GM23338 (cell line): ENCODE data around the gene TBX3. TPM values are rescaled to one million over a fixed set of nuclear protein-coding genes. Genes with fewer than 3 reads are reported as not detected.
A peak's percentile ranks its signal among the peaks of the same experiment; 100 is the strongest.

Source experiments
- ATAC-seq: fragments of 200-7000 bp; cut with Tn5 transposase; 3 replicates; pipeline ENCODE4 v1.9.1; 2020
- DNase-seq: peaks from one replicate; pipeline ENCODE4 v3.0.0-alpha.2; 2015; ENCODE audit warnings: low spot score
- H2AFZ ChIP-seq: fragments of 200-600 bp; sonication (generic); 2 replicates; pipeline ENCODE4 v1.8.0; 2016; ENCODE audit warnings: antibody characterized with exemption, mild to moderate bottlenecking, moderate library complexity
- H3F3A ChIP-seq: fragments of 200-600 bp; sonication (generic); replicated peaks from 2 replicates; pipeline ENCODE4 v1.8.0; 2017; ENCODE audit warnings: antibody characterized with exemption, mixed run types, low read depth
- H3K27ac ChIP-seq: fragments of 200-600 bp; sonication (generic); 2 replicates; pipeline ENCODE4 v1.6.1; 2016; ENCODE audit warnings: low read depth
- H3K27me3 ChIP-seq: fragments of 200-600 bp; sonication (generic); 2 replicates; pipeline ENCODE4 v1.8.0; 2016; ENCODE audit warnings: mild to moderate bottlenecking, mixed run types, moderate library complexity; ENCODE audit not compliant: insufficient read depth
- H3K36me3 ChIP-seq: fragments of 200-600 bp; sonication (generic); 2 replicates; pipeline ENCODE4 v1.8.0; 2016; ENCODE audit warnings: mild to moderate bottlenecking; ENCODE audit not compliant: insufficient read depth
- H3K4me1 ChIP-seq: fragments of 200-600 bp; sonication (generic); 2 replicates; pipeline ENCODE4 v1.8.0; 2016; ENCODE audit warnings: mild to moderate bottlenecking, moderate library complexity; ENCODE audit not compliant: insufficient read depth
- H3K4me2 ChIP-seq: fragments of 200-600 bp; sonication (generic); 2 replicates; pipeline ENCODE4 v1.7.1; 2017; ENCODE audit warnings: mixed run types
- H3K4me3 ChIP-seq: fragments of 200-600 bp; sonication (generic); 2 replicates; pipeline ENCODE4 v1.6.1; 2016; ENCODE audit warnings: mixed run types
- H3K79me2 ChIP-seq: fragments of 200-600 bp; sonication (generic); replicated peaks from 2 replicates; pipeline ENCODE4 v1.8.0; 2017; ENCODE audit warnings: mild to moderate bottlenecking; ENCODE audit not compliant: insufficient read depth
- H3K9me2 ChIP-seq: fragments of 200-600 bp; sonication (generic); 2 replicates; pipeline ENCODE4 v1.8.0; 2017; ENCODE audit not compliant: insufficient read depth
- H4K20me1 ChIP-seq: fragments of 200-600 bp; sonication (generic); replicated peaks from 2 replicates; pipeline ENCODE4 v1.8.0; 2017; ENCODE audit warnings: mild to moderate bottlenecking; ENCODE audit not compliant: insufficient read depth
- H3K27ac Mint-ChIP-seq: 2 replicates; pipeline ENCODE4 v1.8.0; 2020; ENCODE audit warnings: inconsistent platforms, mild to moderate bottlenecking, moderate library complexity, mixed read lengths
- H3K27me3 Mint-ChIP-seq: 3 replicates; pipeline ENCODE4 v1.8.0; 2022; ENCODE audit warnings: low read depth, mild to moderate bottlenecking, moderate library complexity, mixed read lengths, inconsistent platforms; ENCODE audit not compliant: insufficient read depth, poor library complexity
- H3K36me3 Mint-ChIP-seq: 3 replicates; pipeline ENCODE4 v1.8.0; 2021; ENCODE audit warnings: low read depth, mild to moderate bottlenecking, inconsistent platforms, moderate library complexity, mixed read lengths
- H3K4me1 Mint-ChIP-seq: 3 replicates; pipeline ENCODE4 v1.8.0; 2020; ENCODE audit warnings: mild to moderate bottlenecking, inconsistent platforms, mixed read lengths
- H3K4me3 Mint-ChIP-seq: 3 replicates; pipeline ENCODE4 v1.8.0; 2021; ENCODE audit warnings: moderate library complexity, mild to moderate bottlenecking, inconsistent platforms, mixed read lengths
- H3K9me3 Mint-ChIP-seq: 3 replicates; pipeline ENCODE4 v1.8.0; 2020; ENCODE audit warnings: moderate library complexity, mild to moderate bottlenecking, inconsistent platforms, mixed read lengths
- CREB1 ChIP-seq: fragments of 250-450 bp; sonication (Bioruptor Pico); IDR thresholded peaks from 2 replicates; pipeline ENCODE4 v1.5.0; 2020; ENCODE audit warnings: low read depth, mild to moderate bottlenecking, moderate library complexity
- EZH2 ChIP-seq: fragments of 200-600 bp; sonication (generic); IDR thresholded peaks from one replicate; pipeline ENCODE4 v1.8.0; 2017; ENCODE audit warnings: antibody characterized with exemption, mild to moderate bottlenecking, low read depth; ENCODE audit not compliant: unreplicated experiment
- EZH2phosphoT487 ChIP-seq: fragments of 200-600 bp; sonication (generic); IDR thresholded peaks from one replicate; pipeline ENCODE4 v1.8.1; 2018; ENCODE audit warnings: antibody characterized with exemption; ENCODE audit not compliant: unreplicated experiment
- JUNB ChIP-seq: IDR thresholded peaks from one replicate; pipeline ENCODE4 v1.6.1; 2016; ENCODE audit warnings: antibody characterized with exemption; ENCODE audit not compliant: unreplicated experiment
- NANOG ChIP-seq: IDR thresholded peaks from 2 replicates; pipeline ENCODE4 v1.6.1; 2016; ENCODE audit warnings: antibody characterized with exemption, borderline replicate concordance
- STAT1 ChIP-seq: IDR thresholded peaks from one replicate; pipeline ENCODE4 v1.6.1; 2016; ENCODE audit warnings: antibody characterized with exemption; ENCODE audit not compliant: unreplicated experiment
- ZNF331 ChIP-seq: fragments of 250-450 bp; sonication (Bioruptor Pico); IDR thresholded peaks from 2 replicates; pipeline ENCODE4 v1.5.0; 2020; ENCODE audit warnings: low read depth, mild to moderate bottlenecking, moderate library complexity
- polyA plus RNA-seq: library from polyadenylated mRNA; unstranded; fragments of >200 nt; fragmentation: Nextera tagmentation; extraction: Ambion mirVana; gene quantifications from 2 replicates; pipeline ENCODE4 v1.2.1, GENCODE V29; 2016
- total RNA-seq: library from RNA; depleted of rRNA; stranded (reverse); fragments of >200 nt; shearing (Covaris generic); gene quantifications from 2 replicates; pipeline ENCODE4 v1.2.3, GENCODE V29; 2014
- TF ChIP-seq, protein P1 (sequence below): fragments of 250-450 bp; sonication (Bioruptor Pico); IDR thresholded peaks from 2 replicates; pipeline ENCODE4 v1.5.0; 2020; ENCODE audit warnings: mild to moderate bottlenecking, moderate library complexity
- TF ChIP-seq, protein P2 (sequence below), 2 experiments: fragments of 200-600 bp in 1 of 2; sonication (generic) in 1 of 2; conservative IDR thresholded peaks; 2 replicates each; pipeline versions ENCODE4 v1.5.1 to v1.6.1; 2016 to 2017; ENCODE audit warnings: antibody characterized with exemption in 2 of 2, low read depth in 2 of 2, mild to moderate bottlenecking in 2 of 2, moderate library complexity in 1 of 2

The TBX3 gene
- total and polyA plus RNA-seq, 2 experiments from 2014 or later: 0.18 to 0.24 TPM

DNA sequence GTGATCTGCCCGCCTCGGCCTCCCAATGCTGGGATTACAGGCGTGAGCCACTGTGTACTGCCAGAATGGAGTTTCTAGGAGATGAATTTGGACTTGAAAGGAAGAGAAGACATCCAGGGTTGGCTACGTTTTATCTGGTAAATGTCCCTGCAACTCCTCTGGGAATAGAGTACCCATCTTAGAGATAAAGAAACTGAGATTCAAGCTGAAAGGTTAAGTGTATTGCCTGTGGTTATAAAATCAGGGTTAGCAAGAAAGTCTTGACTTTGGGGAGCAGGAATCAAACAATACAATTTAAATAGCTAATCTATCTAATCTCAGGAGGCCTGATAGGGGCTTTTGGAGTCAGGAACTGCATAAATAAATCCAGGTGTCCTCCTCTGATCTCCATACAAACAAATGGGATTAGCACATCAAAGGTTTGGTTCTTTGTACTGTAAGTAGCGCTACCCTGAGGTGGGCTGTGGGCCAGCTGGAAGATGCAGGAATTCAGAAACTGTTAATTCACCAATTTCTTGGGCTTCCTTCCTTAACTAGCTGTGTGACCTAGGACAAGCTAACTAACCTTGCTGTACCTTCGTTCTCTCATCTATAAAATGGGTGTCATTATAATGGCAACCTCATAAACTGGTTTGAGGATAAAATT lies 45.1 kb downstream of the TBX3 start:
- Histone ChIP-seq H3K9me2 (no peaks in the 10 kb centered on the region), H3K36me3 (no peaks in the 10 kb centered on the region), H3K4me1 (peaks cover 38% of the 10 kb centered on the region), H3F3A (no peaks in the 10 kb centered on the region), H3K4me2 (peak overlapping the region; percentile 19), H3K4me3 (no peak overlapping the region), H3K79me2 (no peaks in the 10 kb centered on the region), H4K20me1 (no peaks in the 10 kb centered on the region), H2AFZ (no peak overlapping the region), H3K27me3 (peaks cover 6% of the 10 kb centered on the region), H3K27ac (no peak overlapping the region)
- DNase-seq (peak; percentile 94), ATAC-seq (peak; percentile 86)
- Mint-ChIP-seq H3K4me1 (peaks cover 32% of the 10 kb centered on the region), H3K27me3 (peaks cover 27% of the 10 kb centered on the region), H3K36me3 (no peaks in the 10 kb centered on the region), H3K27ac (peak overlapping the region; percentile 78; the same call in 1 of the 2 replicates), H3K4me3 (no peak overlapping the region), H3K9me3 (no peaks in the 10 kb centered on the region; the same call in 2 of the 3 replicates)
- TF ChIP-seq, protein P1, sequence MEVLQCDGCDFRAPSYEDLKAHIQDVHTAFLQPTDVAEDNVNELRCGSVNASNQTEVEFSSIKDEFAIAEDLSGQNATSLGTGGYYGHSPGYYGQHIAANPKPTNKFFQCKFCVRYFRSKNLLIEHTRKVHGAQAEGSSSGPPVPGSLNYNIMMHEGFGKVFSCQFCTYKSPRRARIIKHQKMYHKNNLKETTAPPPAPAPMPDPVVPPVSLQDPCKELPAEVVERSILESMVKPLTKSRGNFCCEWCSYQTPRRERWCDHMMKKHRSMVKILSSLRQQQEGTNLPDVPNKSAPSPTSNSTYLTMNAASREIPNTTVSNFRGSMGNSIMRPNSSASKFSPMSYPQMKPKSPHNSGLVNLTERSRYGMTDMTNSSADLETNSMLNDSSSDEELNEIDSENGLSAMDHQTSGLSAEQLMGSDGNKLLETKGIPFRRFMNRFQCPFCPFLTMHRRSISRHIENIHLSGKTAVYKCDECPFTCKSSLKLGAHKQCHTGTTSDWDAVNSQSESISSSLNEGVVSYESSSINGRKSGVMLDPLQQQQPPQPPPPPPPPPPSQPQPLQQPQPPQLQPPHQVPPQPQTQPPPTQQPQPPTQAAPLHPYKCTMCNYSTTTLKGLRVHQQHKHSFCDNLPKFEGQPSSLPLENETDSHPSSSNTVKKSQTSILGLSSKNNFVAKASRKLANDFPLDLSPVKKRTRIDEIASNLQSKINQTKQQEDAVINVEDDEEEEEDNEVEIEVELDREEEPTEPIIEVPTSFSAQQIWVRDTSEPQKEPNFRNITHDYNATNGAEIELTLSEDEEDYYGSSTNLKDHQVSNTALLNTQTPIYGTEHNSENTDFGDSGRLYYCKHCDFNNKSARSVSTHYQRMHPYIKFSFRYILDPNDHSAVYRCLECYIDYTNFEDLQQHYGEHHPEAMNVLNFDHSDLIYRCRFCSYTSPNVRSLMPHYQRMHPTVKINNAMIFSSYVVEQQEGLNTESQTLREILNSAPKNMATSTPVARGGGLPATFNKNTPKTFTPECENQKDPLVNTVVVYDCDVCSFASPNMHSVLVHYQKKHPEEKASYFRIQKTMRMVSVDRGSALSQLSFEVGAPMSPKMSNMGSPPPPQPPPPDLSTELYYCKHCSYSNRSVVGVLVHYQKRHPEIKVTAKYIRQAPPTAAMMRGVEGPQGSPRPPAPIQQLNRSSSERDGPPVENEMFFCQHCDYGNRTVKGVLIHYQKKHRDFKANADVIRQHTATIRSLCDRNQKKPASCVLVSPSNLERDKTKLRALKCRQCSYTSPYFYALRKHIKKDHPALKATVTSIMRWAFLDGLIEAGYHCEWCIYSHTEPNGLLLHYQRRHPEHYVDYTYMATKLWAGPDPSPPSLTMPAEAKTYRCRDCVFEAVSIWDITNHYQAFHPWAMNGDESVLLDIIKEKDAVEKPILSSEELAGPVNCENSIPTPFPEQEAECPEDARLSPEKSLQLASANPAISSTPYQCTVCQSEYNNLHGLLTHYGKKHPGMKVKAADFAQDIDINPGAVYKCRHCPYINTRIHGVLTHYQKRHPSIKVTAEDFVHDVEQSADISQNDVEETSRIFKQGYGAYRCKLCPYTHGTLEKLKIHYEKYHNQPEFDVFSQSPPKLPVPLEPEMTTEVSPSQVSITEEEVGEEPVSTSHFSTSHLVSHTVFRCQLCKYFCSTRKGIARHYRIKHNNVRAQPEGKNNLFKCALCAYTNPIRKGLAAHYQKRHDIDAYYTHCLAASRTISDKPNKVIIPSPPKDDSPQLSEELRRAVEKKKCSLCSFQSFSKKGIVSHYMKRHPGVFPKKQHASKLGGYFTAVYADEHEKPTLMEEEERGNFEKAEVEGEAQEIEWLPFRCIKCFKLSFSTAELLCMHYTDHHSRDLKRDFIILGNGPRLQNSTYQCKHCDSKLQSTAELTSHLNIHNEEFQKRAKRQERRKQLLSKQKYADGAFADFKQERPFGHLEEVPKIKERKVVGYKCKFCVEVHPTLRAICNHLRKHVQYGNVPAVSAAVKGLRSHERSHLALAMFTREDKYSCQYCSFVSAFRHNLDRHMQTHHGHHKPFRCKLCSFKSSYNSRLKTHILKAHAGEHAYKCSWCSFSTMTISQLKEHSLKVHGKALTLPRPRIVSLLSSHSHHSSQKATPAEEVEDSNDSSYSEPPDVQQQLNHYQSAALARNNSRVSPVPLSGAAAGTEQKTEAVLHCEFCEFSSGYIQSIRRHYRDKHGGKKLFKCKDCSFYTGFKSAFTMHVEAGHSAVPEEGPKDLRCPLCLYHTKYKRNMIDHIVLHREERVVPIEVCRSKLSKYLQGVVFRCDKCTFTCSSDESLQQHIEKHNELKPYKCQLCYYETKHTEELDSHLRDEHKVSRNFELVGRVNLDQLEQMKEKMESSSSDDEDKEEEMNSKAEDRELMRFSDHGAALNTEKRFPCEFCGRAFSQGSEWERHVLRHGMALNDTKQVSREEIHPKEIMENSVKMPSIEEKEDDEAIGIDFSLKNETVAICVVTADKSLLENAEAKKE (CRISPR knock-in tag): peak; percentile 44; the same call in 1 of the 2 replicates
- TF ChIP-seq NANOG (peak; percentile 66; the same call in 1 of the 2 replicates), ZNF331 (no peak)

DNA sequence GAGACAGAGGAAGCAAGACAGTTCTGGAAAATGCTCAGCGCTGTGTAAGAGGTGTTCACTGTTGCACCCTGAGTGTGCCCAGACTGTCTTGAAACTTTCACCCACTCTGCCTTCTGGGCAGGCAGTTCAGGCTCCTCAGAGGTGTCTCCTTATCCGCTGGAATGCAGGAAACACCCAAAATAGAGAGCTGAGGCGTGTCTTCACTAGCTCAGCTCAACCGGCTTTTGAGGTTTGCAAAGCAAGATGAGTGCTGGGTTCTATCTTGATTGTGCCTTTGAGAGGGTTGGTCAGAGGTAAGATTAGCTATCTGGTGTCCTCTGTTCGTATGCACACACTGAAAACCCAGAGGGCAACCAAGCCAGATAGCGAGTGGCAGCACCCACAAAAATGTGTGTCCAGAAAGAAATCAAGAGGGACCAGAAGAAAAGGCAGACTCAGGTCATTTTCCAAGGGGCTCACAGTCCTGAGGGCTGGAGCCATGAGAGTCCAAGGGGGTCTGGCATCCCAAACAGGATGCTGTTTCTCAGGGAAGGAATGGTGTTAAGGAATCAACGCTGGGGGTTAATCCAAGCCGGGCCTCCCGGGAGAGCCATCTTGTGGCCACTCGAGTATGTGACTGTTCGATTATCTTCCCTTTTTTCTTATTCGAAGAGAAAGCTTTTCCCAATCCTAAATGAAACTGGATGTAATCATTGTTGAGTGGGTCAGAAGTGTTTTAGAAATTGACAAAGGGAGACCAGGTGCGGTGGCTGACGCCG lies 47.1 kb downstream of the TBX3 start:
- Histone ChIP-seq H3K4me3 (no peak overlapping the region), H3F3A (no peaks in the 10 kb centered on the region), H3K36me3 (no peaks in the 10 kb centered on the region), H3K9me2 (no peaks in the 10 kb centered on the region), H3K79me2 (no peaks in the 10 kb centered on the region), H2AFZ (peak overlapping the region; percentile 90; the same call in 1 of the 2 replicates), H3K27ac (no peak overlapping the region), H3K4me2 (0 out of 2 replicates have a peak overlapping the region, but pooled peaks have one; percentile 29), H3K4me1 (peaks cover 36% of the 10 kb centered on the region), H4K20me1 (no peaks in the 10 kb centered on the region), H3K27me3 (peaks cover 6% of the 10 kb centered on the region)
- no peak for TF ChIP-seq ZNF331
- no peak for TF ChIP-seq JUNB
- no peak for TF ChIP-seq STAT1
- TF ChIP-seq EZH2: no peak
- TF ChIP-seq, protein P2, sequence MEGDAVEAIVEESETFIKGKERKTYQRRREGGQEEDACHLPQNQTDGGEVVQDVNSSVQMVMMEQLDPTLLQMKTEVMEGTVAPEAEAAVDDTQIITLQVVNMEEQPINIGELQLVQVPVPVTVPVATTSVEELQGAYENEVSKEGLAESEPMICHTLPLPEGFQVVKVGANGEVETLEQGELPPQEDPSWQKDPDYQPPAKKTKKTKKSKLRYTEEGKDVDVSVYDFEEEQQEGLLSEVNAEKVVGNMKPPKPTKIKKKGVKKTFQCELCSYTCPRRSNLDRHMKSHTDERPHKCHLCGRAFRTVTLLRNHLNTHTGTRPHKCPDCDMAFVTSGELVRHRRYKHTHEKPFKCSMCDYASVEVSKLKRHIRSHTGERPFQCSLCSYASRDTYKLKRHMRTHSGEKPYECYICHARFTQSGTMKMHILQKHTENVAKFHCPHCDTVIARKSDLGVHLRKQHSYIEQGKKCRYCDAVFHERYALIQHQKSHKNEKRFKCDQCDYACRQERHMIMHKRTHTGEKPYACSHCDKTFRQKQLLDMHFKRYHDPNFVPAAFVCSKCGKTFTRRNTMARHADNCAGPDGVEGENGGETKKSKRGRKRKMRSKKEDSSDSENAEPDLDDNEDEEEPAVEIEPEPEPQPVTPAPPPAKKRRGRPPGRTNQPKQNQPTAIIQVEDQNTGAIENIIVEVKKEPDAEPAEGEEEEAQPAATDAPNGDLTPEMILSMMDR (conservative IDR thresholded peaks at IDR 0.05; ENCODE audit: low read depth in 2 of 2): peak; percentile 52 to 59
- TF ChIP-seq EZH2phosphoT487: no peak
- no peak for TF ChIP-seq CREB1 (CRISPR knock-in tag)
- H3K9me3 Mint-ChIP-seq: no peaks in the 10 kb centered on the region; the same call in 2 of the 3 replicates
- peaks cover 27% of the 10 kb centered on the region for H3K27me3 Mint-ChIP-seq
- no peak overlapping the region for H3K27ac Mint-ChIP-seq
- no peak overlapping the region for H3K4me3 Mint-ChIP-seq
- DNase-seq: peak; percentile 72
- no peaks in the 10 kb centered on the region for H3K36me3 Mint-ChIP-seq
- peaks cover 32% of the 10 kb centered on the region for H3K4me1 Mint-ChIP-seq
- ATAC-seq: peak; percentile 60
